Tibial nerve (tissue), 4 donors: ENCODE results near the gene CLDN24.

Experiments
- CTCF ChIP-seq, 5 experiments: fragments of 200-600 bp in 3 of 5; fragments of 450-650 bp in 2 of 5; sonication (generic) in 3 of 5; IDR thresholded peaks; one replicate each; pipeline ENCODE4 v1.5.1; 2016 to 2019; ENCODE audit warnings: antibody characterized with exemption in 5 of 5, mild to moderate bottlenecking in 3 of 5, moderate library complexity in 2 of 5
- EP300 ChIP-seq, 2 donors: sonication (generic); formaldehyde crosslinking; IDR thresholded peaks; one replicate each; pipeline ENCODE4 v1.6.1; 2017; ENCODE audit warnings: antibody characterized with exemption in 2 of 2, mild to moderate bottlenecking in 1 of 2

DNA sequence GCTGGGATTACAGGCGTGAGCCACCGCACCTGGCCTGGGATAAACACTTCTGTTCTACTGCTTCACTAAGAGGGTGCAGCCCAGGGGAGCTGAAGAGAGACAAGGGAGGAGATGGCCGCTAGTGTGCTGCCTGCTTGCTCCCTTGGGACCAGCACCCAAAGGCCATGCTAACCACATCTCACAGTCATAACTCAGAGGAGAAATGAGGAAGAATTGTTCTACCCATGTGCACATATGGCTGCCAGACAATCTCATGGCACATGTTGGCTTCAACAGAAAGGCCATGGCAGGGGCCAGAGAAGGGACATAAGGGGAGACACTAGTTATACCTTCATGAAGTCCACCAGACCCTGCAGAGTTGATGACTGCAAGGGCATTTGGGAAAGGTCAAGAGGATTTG, 24.6 kb downstream of the CLDN24 start:
- TF ChIP-seq CTCF (IDR thresholded peaks at IDR 0.05) = no peak
- TF ChIP-seq EP300 (IDR thresholded peaks at IDR 0.05) = no peak
